ENCODE results near the gene LDLRAD2. TPM values are rescaled to one million over a fixed set of nuclear protein-coding genes. Genes with fewer than 3 reads are reported as not detected.

Gene LDLRAD2
- total and polyA plus RNA-seq, 8 donors = 0.05 to 3.0 (median 0.09) TPM; not detected in 1

- ATAC-seq = no peak
- Histone ChIP-seq H3K9me3 (no peaks in the 10 kb centered on the region), H3K27ac (no peak overlapping the region), H3K36me3 (peaks cover 0 to 63% (median 12%) of the 10 kb centered on the region in 3 donors), H3K4me3 (no peak overlapping the region), H3K4me1 (no peaks in the 10 kb centered on the region), H3K27me3 (no peaks in the 10 kb centered on the region)
- DNase-seq = peak in 1 of 6 donors; percentile 53
- TF ChIP-seq, protein P1, sequence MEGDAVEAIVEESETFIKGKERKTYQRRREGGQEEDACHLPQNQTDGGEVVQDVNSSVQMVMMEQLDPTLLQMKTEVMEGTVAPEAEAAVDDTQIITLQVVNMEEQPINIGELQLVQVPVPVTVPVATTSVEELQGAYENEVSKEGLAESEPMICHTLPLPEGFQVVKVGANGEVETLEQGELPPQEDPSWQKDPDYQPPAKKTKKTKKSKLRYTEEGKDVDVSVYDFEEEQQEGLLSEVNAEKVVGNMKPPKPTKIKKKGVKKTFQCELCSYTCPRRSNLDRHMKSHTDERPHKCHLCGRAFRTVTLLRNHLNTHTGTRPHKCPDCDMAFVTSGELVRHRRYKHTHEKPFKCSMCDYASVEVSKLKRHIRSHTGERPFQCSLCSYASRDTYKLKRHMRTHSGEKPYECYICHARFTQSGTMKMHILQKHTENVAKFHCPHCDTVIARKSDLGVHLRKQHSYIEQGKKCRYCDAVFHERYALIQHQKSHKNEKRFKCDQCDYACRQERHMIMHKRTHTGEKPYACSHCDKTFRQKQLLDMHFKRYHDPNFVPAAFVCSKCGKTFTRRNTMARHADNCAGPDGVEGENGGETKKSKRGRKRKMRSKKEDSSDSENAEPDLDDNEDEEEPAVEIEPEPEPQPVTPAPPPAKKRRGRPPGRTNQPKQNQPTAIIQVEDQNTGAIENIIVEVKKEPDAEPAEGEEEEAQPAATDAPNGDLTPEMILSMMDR (IDR thresholded peaks at IDR 0.05) = no peak
- intact Hi-C loops (cut with DNase I) = no loop called here
- WGBS, 2 donors = 95 to 97% methylated on average over 21 to 23 of the region's 23 CpGs
- no peak for FAIRE-seq
Measured at GRCh38 chr1:21830792-21831453, 18.9 kb downstream of the LDLRAD2 start.

DNA sequence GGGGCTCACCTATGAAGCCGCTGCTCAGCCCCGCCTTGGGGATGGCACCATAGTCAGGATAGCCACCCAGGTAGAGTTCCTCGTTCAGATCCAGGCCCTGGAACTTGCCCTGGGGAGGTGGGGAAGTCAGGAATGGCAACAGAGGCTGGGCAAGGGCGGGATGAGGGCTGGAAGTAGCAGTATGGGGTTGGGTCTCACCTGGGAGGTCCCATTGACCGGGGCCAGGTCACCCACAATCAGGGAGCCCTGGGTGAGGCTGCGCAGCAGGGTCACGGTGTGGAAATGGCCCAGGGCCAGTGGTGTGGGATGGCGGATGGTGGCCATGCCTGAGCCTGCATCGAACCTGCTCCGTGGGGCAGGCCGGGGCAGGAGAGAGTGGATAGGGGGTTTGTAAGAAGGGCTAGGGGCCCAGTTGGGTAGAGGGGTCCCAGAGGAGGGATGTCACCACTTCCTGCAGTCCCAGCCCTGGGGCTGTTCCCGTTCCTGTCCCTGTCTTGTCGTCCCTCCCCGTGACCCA is 19.4 kb downstream of the LDLRAD2 start:
- Histone ChIP-seq H3K27ac (no peak overlapping the region), H3K9me3 (no peaks in the 10 kb centered on the region), H3K27me3 (no peaks in the 10 kb centered on the region), H3K36me3 (peaks cover 0 to 62% (median 12%) of the 10 kb centered on the region in 3 donors), H3K4me3 (no peak overlapping the region), H3K4me1 (no peaks in the 10 kb centered on the region)
- DNase-seq (no peak), ATAC-seq (no peak), FAIRE-seq (no peak)
- WGBS, 2 donors = 92 to 93% methylated on average over 14 of the region's 14 CpGs
- TF ChIP-seq, protein P1 (IDR thresholded peaks at IDR 0.05) = no peak
- intact Hi-C loops (cut with DNase I) = no loop called here

DNA sequence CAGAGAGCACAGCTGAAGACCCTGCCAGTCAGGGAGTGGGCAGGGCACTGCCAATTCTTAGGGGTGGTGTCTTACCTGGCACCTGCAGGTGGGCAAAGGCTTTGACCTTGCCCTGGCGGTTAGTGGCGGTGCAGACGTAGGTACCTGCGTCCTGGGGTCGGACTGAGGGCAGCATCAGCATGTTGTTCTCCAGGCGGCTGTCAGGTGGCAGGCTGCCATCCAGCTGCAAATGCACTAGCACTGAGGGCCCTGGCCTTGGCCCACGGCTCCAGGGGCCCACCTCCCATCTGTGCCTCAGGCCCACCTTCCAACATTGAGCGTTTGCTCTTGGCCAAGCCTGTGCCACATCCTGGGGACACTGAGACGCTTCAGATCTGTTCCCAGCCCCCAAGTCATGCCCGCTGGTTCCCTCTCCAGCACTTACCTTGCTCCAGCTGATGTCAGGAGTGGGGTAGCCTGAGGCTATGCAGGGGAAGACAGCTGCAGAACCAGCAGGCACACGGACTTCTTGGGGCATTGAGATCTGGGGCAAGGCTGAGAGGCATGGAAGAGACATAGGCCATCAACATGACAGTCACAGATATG is 21.4 kb downstream of the LDLRAD2 start:
- 88 to 89% methylated on average over 11 of the region's 11 CpGs for WGBS, 2 donors
- intact Hi-C loops (cut with DNase I) = no loop called here
- DNase-seq (no peak), ATAC-seq (no peak), FAIRE-seq (no peak)
- H3K27ac ChIP-seq = no peak overlapping the region
- no peak overlapping the region for H3K4me3 ChIP-seq
- no peaks in the 10 kb centered on the region for H3K27me3 ChIP-seq
- peaks cover 0 to 47% (median 6%) of the 10 kb centered on the region in 3 donors for H3K36me3 ChIP-seq
- H3K9me3 ChIP-seq = no peaks in the 10 kb centered on the region
- no peaks in the 10 kb centered on the region for H3K4me1 ChIP-seq
- TF ChIP-seq, protein P1 (IDR thresholded peaks at IDR 0.05) = no peak

DNA sequence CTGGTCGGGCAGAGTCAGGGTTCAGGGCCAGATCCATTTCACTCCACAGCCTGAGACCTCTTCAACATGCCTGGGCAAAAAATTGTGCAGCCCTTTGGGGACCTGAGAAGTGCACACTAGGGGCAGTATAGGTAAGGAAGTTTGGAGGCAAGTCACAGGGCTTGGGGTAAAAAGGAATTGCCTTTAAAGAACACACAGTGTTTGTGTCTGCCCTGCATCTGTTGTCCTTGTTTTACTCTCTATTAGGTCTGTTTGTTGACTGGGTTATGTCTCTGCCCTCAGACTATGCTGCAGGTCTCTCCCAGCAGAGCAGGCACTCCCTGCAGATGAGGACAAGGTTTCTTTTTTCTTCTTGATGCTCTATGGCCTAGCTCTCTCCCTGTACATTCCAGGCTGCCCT is 22.0 kb downstream of the LDLRAD2 start:
- TF ChIP-seq, protein P1 (IDR thresholded peaks at IDR 0.05) = no peak
- no peak for FAIRE-seq
- H3K4me3 ChIP-seq = no peak overlapping the region
- no peak for ATAC-seq
- H3K4me1 ChIP-seq = no peaks in the 10 kb centered on the region
- H3K27me3 ChIP-seq = no peaks in the 10 kb centered on the region
- H3K9me3 ChIP-seq = no peaks in the 10 kb centered on the region
- peaks cover 0 to 41% (median 6%) of the 10 kb centered on the region in 3 donors for H3K36me3 ChIP-seq
- WGBS, 2 donors = 83 to 98% methylated on average over 1 of the region's 1 CpG
- no peak for DNase-seq
- intact Hi-C loops (cut with DNase I) = no loop called here
- H3K27ac ChIP-seq = no peak overlapping the region

- no peaks in the 10 kb centered on the region for H3K9me3 ChIP-seq
- ATAC-seq = no peak
- H3K27ac ChIP-seq = no peak overlapping the region
- peaks cover 0 to 35% (median 6%) of the 10 kb centered on the region in 3 donors for H3K36me3 ChIP-seq
- H3K4me3 ChIP-seq = no peak overlapping the region
- no peak for DNase-seq
- intact Hi-C loops (cut with DNase I) = no loop called here
- TF ChIP-seq, protein P1 (IDR thresholded peaks at IDR 0.05) = no peak
- no peak for FAIRE-seq
- WGBS, 2 donors = 97 to 98% methylated on average over 16 of the region's 16 CpGs
- no peaks in the 10 kb centered on the region for H3K4me1 ChIP-seq
- no peaks in the 10 kb centered on the region for H3K27me3 ChIP-seq
Measured at GRCh38 chr1:21834666-21835065, 22.6 kb downstream of the LDLRAD2 start.
